SK-N-SH (cell line): ENCODE results near the gene VSTM1. TPM values are rescaled to one million over a fixed set of nuclear protein-coding genes. Genes with fewer than 3 reads are reported as not detected.

Source experiments
- CTCF ChIA-PET: fragments of 300-600, 350-600 bp; formaldehyde crosslinking; extraction: SDS; loops from one replicate; lab custom pipeline; 2021; lab: Yijun Ruan, JAX
- POLR2A ChIA-PET: fragments of 350-600 bp; sonication (Branson Sonifier 250); formaldehyde crosslinking; extraction: SDS; loops from one replicate; lab custom pipeline; 2020; ENCODE audit warnings: antibody characterized with exemption, inconsistent platforms; lab: Yijun Ruan, JAX
- DNase-seq: peaks from one replicate; pipeline ENCODE4 v3.0.0; 2012
- H2AFZ ChIP-seq: fragments of 200-600 bp; sonication (generic); 2 replicates; pipeline ENCODE4 v1.8.1; 2016; ENCODE audit warnings: antibody characterized with exemption, mild to moderate bottlenecking, low read depth
- H3F3A ChIP-seq: fragments of 200-600 bp; sonication (generic); replicated peaks from 2 replicates; pipeline ENCODE3; 2016; ENCODE audit warnings: antibody characterized with exemption, mild to moderate bottlenecking; ENCODE audit not compliant: insufficient read depth
- H3K27ac ChIP-seq, 2 experiments: fragments of 200-500 bp in 1 of 2; fragments of 200-600 bp in 1 of 2; sonication (Bioruptor generic) in 1 of 2; sonication (generic), shearing (Covaris generic) in 1 of 2; 2 replicates each; pipeline versions ENCODE4 v1.5.1 to v1.6.1; 2014 to 2016; ENCODE audit warnings: low read depth in 2 of 2, inconsistent platforms in 1 of 2, low read length in 1 of 2, mild to moderate bottlenecking in 1 of 2, mixed read lengths in 1 of 2
- H3K27me3 ChIP-seq: fragments of 200-600 bp; sonication (generic), shearing (Covaris generic); 2 replicates; pipeline ENCODE4 v1.6.1; 2016; ENCODE audit warnings: mixed run types; ENCODE audit not compliant: insufficient read depth
- H3K36me3 ChIP-seq, 2 experiments: fragments of 200-500 bp in 1 of 2; fragments of 200-600 bp in 1 of 2; sonication (Bioruptor generic) in 1 of 2; sonication (generic) in 1 of 2; replicated peaks in 1 of 2; 2 replicates each; pipeline versions ENCODE3 to v1.5.1; 2014 to 2016; ENCODE audit warnings: low read length in 1 of 2, mild to moderate bottlenecking in 1 of 2; ENCODE audit not compliant: insufficient read depth in 2 of 2, control insufficient read depth in 1 of 2
- H3K4me1 ChIP-seq, 2 experiments: fragments of 200-500 bp in 1 of 2; fragments of 200-600 bp in 1 of 2; sonication (Bioruptor generic) in 1 of 2; sonication (generic), shearing (Covaris generic) in 1 of 2; 2 replicates each; pipeline versions ENCODE4 v1.5.1 to v1.6.1; 2014 to 2016; ENCODE audit warnings: low read depth in 1 of 2, low read length in 1 of 2, mixed run types in 1 of 2; ENCODE audit not compliant: insufficient read depth in 2 of 2, control insufficient read depth in 1 of 2
- H3K4me2 ChIP-seq: fragments of 200-600 bp; sonication (generic), shearing (Covaris generic); 2 replicates; pipeline ENCODE4 v1.6.1; 2017; ENCODE audit warnings: mixed run types
- H3K4me3 ChIP-seq, 2 experiments: fragments of 200-500 bp in 1 of 2; fragments of 200-600 bp in 1 of 2; sonication (Bioruptor generic) in 1 of 2; sonication (generic), shearing (Covaris generic) in 1 of 2; 2 replicates each; pipeline versions ENCODE4 v1.5.1 to v1.8.1; 2014 to 2016; ENCODE audit warnings: low read depth in 2 of 2, inconsistent platforms in 1 of 2, low read length in 1 of 2, mild to moderate bottlenecking in 1 of 2, mixed read lengths in 1 of 2, moderate library complexity in 1 of 2
- H3K79me2 ChIP-seq: fragments of 200-600 bp; sonication (generic); 2 replicates; pipeline ENCODE4 v1.8.1; 2017; ENCODE audit warnings: mild to moderate bottlenecking; ENCODE audit not compliant: insufficient read depth
- H3K9ac ChIP-seq: fragments of 200-600 bp; sonication (generic); 2 replicates; pipeline ENCODE4 v1.6.1; 2017; ENCODE audit warnings: mixed run types
- H3K9me2 ChIP-seq: fragments of 200-600 bp; sonication (generic); 2 replicates; pipeline ENCODE4 v1.6.1; 2017; ENCODE audit warnings: mixed run types
- H3K9me3 ChIP-seq: fragments of 200-600 bp; sonication (generic); 2 replicates; pipeline ENCODE4 v1.6.1; 2017; ENCODE audit warnings: mixed run types, mild to moderate bottlenecking, moderate library complexity
- H4K20me1 ChIP-seq: fragments of 200-600 bp; sonication (generic); 2 replicates; pipeline ENCODE4 v1.6.1; 2017; ENCODE audit warnings: mild to moderate bottlenecking, mixed run types; ENCODE audit not compliant: insufficient read depth
- CHD2 ChIP-seq: fragments of 150-350 bp; IDR thresholded peaks from 2 replicates; pipeline ENCODE4 v1.6.1; 2018; ENCODE audit warnings: low read length; ENCODE audit not compliant: partially characterized antibody
- CTCF ChIP-seq: fragments of 200-600 bp; sonication (generic); IDR thresholded peaks from 2 replicates; pipeline ENCODE4 v1.6.1; 2017; ENCODE audit warnings: antibody characterized with exemption, mild to moderate bottlenecking, moderate library complexity
- EP300 ChIP-seq, 2 experiments: IDR thresholded peaks; 2 replicates each; pipeline versions ENCODE4 v1.4.0 to v1.6.1; 2012; ENCODE audit warnings: borderline replicate concordance in 1 of 2, low read depth in 1 of 2, low read length in 1 of 2
- EZH2phosphoT487 ChIP-seq: fragments of 200-600 bp; sonication (generic); IDR thresholded peaks from 2 replicates; pipeline ENCODE4 v1.6.1; 2017; ENCODE audit warnings: low read depth, mixed run types, mild to moderate bottlenecking, antibody characterized with exemption, moderate library complexity, borderline replicate concordance
- FOXJ3 ChIP-seq: sonication (generic); formaldehyde crosslinking; IDR thresholded peaks from 2 replicates; pipeline ENCODE4 v1.5.1; 2020; ENCODE audit warnings: mild to moderate bottlenecking, missing genetic modification reagents
- GATA2 ChIP-seq: sonication (generic); formaldehyde crosslinking; IDR thresholded peaks from 2 replicates; pipeline ENCODE4 v1.5.0; 2020; ENCODE audit warnings: mild to moderate bottlenecking, missing genetic modification reagents
- IRF3 ChIP-seq: fragments of 150-350 bp; IDR thresholded peaks from 2 replicates; pipeline ENCODE4 v1.6.1; 2016; ENCODE audit warnings: mild to moderate bottlenecking, low read depth, low read length
- JUND ChIP-seq: IDR thresholded peaks from 2 replicates; pipeline ENCODE4 v1.4.0; 2012
- MEF2A ChIP-seq: IDR thresholded peaks from 2 replicates; pipeline ENCODE4 v1.4.0; 2012; ENCODE audit warnings: low read depth, borderline replicate concordance
- MXI1 ChIP-seq: IDR thresholded peaks from 2 replicates; pipeline ENCODE4 v1.6.1; 2012; ENCODE audit warnings: mild to moderate bottlenecking, low read depth, low read length, improper control_type of control experiment
- PBX3 ChIP-seq: IDR thresholded peaks from 2 replicates; pipeline ENCODE4; 2012
- POLR2AphosphoS5 ChIP-seq: IDR thresholded peaks from 2 replicates; pipeline ENCODE4 v1.6.1; 2012; ENCODE audit warnings: low read depth, low read length
- RAD21 ChIP-seq: IDR thresholded peaks from 2 replicates; pipeline ENCODE4 v1.6.1; 2012; ENCODE audit warnings: mild to moderate bottlenecking, low read length
- REST ChIP-seq: IDR thresholded peaks from 2 replicates; pipeline ENCODE4 v1.6.1; 2012; ENCODE audit warnings: mild to moderate bottlenecking, low read depth, low read length, moderate library complexity
- RXRA ChIP-seq: IDR thresholded peaks from 2 replicates; pipeline ENCODE4 v1.4.0; 2012; ENCODE audit warnings: low read depth, mild to moderate bottlenecking, borderline replicate concordance
- SIN3A ChIP-seq: IDR thresholded peaks from 2 replicates; pipeline ENCODE4 v1.6.1; 2012; ENCODE audit warnings: low read depth, mild to moderate bottlenecking, low read length, moderate library complexity, borderline replicate concordance
- SMC3 ChIP-seq: IDR thresholded peaks from 2 replicates; pipeline ENCODE4 v1.6.1; 2012; ENCODE audit warnings: low read depth, low read length, improper control_type of control experiment
- USF2 ChIP-seq: fragments of 150-350 bp; IDR thresholded peaks from 2 replicates; pipeline ENCODE4 v1.6.1; 2017; ENCODE audit warnings: antibody characterized with exemption, low read length, low read depth, borderline replicate concordance
- YY1 ChIP-seq: IDR thresholded peaks from 2 replicates; pipeline ENCODE4 v1.4.0; 2012; ENCODE audit warnings: low read depth, mild to moderate bottlenecking
- ZBTB33 ChIP-seq: IDR thresholded peaks from 2 replicates; pipeline ENCODE4 v1.4.0; 2012; ENCODE audit warnings: low read depth, borderline replicate concordance
- WGBS: methylation state at CpG from one replicate; pipeline ENCODE4 v1.1.6; 2017; ENCODE audit warnings: low lambda C conversion rate; 5-methylcytosine and 5-hydroxymethylcytosine counted together
- polyA plus RNA-seq, 3 experiments: library from polyadenylated mRNA; depleted of rRNA; stranded (reverse); fragments of >200 nt; gene quantifications; 2 replicates each; pipeline ENCODE4 v1.2.3, GENCODE V29; 2012

The VSTM1 gene
- polyA plus RNA-seq, 1 of the 3 experiments (the other 2 are of a cell fraction), result 0.10 TPM

GRCh38 chr19:54010474-54010873 is 53.2 kb downstream of the VSTM1 start:
- POLR2A ChIA-PET, result no interaction called here
- peaks cover 27% of the 10 kb centered on the region for H3F3A ChIP-seq
- H3K4me1 ChIP-seq, result no peaks in the 10 kb centered on the region; a peak in 1 of 4 replicates
- DNase-seq, result no peak
- no peak overlapping the region for H3K9ac ChIP-seq
- no peaks in the 10 kb centered on the region for H4K20me1 ChIP-seq
- no peak overlapping the region for H3K4me3 ChIP-seq
- no peaks in the 10 kb centered on the region for H3K9me2 ChIP-seq
- no peak overlapping the region for H2AFZ ChIP-seq
- H3K79me2 ChIP-seq, result no peaks in the 10 kb centered on the region
- CTCF ChIA-PET, result interaction anchor here (0.6 to 1.2 kb wide), 4 partner anchors 13 to 169 kb away, joined by 3 to 6 read pairs (median 3); no protein-coding TSS in a partner anchor
- H3K27me3 ChIP-seq, result no peaks in the 10 kb centered on the region
- TF ChIP-seq POLR2AphosphoS5 (no peak), RXRA (no peak), PBX3 (no peak), GATA2 (CRISPR knock-in tag) (no peak), YY1 (no peak), MEF2A (no peak), EZH2phosphoT487 (no peak), EP300 (IDR thresholded peaks at IDR 0.05; ENCODE audit: borderline replicate concordance in 1 of 2, low read depth in 1 of 2, low read length in 1 of 2) (no peak), IRF3 (no peak), JUND (no peak), SIN3A (no peak), USF2 (no peak), FOXJ3 (CRISPR knock-in tag) (no peak), CHD2 (no peak), RAD21 (no peak), CTCF (no peak), MXI1 (no peak), REST (no peak), SMC3 (no peak), ZBTB33 (no peak)
- no peak overlapping the region for H3K4me2 ChIP-seq
- H3K9me3 ChIP-seq, result no peaks in the 10 kb centered on the region
- WGBS, result 78% methylated on average over 6 of the region's 6 CpGs
- no peaks in the 10 kb centered on the region for H3K36me3 ChIP-seq
- no peak overlapping the region for H3K27ac ChIP-seq
